Inferior parietal cortex (tissue), 1 donor: ENCODE measurements around the gene BCL2.
"Not testable (repeated sequence)": the region's sequence is repeated elsewhere in the genome, so short reads cannot be mapped to it uniquely, and the experiment has no call there.

ENCODE experiments used
- DNase-seq: peaks from one replicate; pipeline ENCODE4 v3.0.0-alpha.2; 2016; ENCODE audit errors: extremely low spot score

The BCL2 gene

DNA sequence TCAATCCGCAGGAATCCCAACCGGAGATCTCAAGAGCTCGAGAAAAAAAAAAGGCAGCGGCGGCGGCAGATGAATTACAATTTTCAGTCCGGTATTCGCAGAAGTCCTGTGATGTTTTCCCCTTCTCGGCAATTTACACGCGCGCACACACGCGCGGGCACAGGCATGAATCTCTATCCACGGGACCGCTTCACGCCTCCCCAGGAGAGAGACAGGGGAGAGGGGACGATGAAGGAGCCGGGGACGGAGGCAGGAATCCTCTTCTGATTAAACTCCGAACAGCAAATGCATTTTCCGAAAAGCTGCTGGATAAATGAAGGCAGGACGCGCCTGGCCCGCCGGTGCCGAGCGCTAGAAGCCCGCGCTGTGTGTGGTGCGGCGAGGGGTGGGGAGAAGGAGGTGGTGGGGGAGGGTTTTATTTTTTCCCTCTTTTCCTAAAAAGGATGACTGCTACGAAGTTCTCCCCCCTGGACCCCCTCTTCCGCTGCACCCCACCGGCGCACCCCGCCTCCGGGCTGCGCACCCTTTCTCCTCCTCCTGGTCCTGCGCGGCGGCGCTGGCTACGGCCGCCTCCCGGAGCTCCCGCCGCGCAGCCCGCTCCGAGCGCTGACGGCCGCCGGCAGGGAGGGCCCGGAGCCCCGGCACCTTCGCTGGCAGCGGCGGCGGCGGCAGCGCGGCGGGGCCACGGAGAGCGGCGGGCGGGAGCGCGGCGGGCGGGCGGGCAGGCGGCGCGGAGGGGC lies at the start of gene BCL2:
Gene BCL2, minus strand, starts transcription at position 387 of the 740 bp plus-strand sequence.
- peak; percentile 54 for DNase-seq

GRCh38 chr18:63368611-63369010 lies 49.0 kb upstream of the BCL2 start:
- no peak for DNase-seq

- peak; percentile 91 for DNase-seq
Measured at GRCh38 chr18:63367053-63367953, 47.7 kb upstream of the BCL2 start, which contains the start of gene KDSR. TSS of gene KDSR (minus strand) at chr18:63367206. CDS start at chr18:63367118, 88 bp downstream.

DNA sequence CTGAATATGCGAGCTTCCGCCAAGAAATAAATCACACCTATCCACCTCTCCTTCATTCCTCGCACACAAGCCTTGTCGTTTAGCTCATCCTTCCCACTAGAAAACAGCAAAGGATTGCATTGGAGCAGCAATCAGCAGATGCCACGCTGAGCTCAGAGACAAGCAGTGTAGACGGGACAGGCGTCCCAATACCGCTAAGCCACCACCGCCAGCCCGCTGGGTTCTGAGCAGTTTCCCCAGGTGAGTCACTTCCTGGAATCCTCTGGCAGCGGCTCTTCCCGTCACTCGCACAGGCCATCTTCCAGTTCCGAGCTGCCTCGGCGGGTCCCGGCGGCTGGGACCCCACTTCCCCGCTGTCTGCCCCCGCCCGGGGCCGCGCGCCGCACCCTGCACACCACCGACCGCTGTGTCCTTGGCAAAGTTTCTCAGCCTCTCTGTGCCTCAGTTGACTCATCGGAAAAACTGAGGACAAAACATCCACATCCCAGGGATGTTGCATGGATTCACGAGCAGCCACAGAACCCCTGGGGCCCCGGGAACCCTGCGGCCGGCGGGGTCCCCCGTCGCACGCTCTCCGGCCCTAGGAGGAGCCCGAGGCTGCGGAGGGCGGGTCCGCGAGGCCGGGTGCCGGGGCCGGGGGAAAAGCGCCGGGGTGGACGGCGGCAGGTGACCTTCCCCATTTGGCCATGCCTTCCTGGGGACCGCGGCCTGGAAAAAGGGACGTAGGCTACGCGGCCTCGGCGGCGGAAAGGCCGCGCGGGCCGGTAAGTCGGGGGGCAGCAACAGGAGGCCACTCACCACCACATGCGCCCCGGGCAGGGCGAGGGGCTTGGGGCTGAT lies 46.9 kb upstream of the BCL2 start:
- DNase-seq = peak; percentile 33

DNA sequence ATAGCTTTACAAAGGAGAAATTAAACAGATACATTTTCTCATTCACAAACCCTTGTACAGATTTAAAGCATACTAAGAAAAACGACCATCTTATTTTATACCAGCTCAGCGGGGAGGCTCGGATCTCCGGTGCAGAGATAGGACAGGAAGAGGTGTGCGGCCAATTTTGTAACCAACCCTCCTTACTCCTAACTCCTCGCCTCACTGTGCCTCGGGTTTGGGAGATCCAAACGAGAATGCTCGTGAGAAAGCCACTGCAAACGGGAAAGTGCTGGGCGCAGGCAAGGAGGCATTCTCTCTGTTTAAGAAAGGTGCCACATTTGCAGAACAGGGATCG lies 46.3 kb upstream of the BCL2 start:
- DNase-seq = no peak

DNA sequence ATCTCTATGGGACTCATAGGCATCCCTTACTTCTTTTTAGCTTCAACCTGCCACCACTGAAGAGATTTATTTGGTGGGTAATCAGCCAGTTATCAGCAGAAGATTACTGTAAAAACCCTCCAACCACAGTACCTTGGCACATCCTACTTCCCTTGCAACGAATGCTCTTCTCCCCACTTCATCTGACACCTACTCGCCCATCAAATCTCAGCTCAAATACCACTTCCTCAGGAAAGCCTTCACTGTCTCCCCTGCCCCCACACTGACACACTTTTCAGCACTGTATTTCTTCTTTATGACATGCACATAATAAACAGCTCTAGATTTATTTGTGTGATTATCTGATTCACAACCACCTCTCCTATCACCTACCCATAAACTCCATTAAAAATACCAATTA lies 44.4 kb upstream of the BCL2 start:
- DNase-seq = no peak

GRCh38 chr18:63363420-63363819 lies 43.9 kb upstream of the BCL2 start:
- DNase-seq = not testable (repeated sequence)

GRCh38 chr18:63356272-63356896 lies 36.8 kb upstream of the BCL2 start:
- DNase-seq = no peak

DNA sequence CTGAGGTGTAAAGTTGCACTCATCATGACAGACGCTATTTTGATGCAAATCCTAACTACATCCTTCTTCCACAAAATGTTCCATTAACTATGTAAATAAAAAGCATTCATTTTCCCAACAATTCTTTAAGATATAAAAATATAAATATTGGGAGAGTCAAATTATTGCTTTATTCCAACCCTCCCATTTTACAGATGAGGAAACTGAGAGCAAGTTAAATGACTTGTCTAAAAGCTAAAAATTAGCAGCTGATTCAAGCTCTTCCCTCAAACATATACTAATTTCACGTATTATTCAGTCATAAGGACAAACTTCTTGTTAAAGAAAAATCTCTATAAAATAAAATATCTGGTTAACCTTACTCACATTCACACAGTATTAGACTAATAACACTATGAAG lies 30.7 kb upstream of the BCL2 start:
- DNase-seq = no peak

- DNase-seq = no peak
Measured at GRCh38 chr18:63348508-63349136, 29.1 kb upstream of the BCL2 start.

DNA sequence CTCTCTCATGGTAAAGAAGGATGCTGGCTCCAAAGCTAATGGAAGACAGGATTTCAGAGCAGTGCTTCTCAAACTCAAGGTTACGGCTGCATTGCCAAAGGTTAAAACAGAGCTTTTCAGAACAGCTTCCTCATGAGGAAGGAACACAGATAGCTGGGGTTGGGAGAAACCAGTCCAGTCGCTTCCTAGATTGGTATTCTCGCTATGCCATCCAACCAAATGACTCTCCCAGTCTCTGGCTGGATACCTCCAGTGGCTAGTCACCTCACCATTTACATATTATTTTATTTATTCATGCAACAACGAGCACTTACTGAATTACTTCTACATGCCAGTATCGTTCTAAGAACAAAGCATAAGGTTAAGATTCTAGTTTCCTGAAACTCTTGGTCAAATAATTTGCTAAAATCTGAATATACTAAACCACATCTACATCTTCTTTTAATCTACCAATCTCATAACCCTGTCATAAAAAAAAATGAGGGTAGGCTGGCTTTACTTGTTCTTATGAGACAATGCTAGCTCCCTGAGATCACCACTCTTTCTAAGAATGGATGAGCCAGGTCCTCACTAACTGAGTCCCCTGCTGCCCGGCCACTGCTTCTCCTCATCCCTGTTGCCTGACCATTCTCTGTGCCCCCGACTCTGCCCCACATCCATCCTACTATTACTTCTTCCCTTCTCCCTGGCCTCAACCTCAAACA lies 27.1 kb upstream of the BCL2 start:
- no peak for DNase-seq

- DNase-seq = no peak
Measured at GRCh38 chr18:63346031-63346430, 26.5 kb upstream of the BCL2 start.

DNA sequence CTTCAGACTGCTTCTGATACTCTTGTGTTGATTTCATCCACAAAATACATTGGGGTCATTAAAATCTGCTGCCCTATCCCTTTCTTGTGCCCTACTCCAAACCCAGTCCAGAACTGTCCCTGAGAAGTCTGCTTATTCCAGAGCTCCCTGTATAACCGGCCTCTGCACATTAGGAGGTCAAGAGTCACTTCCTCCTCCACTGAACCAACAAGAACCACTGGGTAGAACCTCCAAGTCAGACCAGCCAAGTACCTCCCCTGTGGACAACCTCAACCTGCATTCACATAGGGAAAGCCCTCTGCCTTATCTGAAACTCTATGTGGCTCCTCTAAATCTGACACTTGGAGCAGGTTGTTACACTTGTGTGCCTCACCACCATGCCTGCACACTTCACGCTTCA lies 25.3 kb upstream of the BCL2 start:
- no peak for DNase-seq

DNA sequence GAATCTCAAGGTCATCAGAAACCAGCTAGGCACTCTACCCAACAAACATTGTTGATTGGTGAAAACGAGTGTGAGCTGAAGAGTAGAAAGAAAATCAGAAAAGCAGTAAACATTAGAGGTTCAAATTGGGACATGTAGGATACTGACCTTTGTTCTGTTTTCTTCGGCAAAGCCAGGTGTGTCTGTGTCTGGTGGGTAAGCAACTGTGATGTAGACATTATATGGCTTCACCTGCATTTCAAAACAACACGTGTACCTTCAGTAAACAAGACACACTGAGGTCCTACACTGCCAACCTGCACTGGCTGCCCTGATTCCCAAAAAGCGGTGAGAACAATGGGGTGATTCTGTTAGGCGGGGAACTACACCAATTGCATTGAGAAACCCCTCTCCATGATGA lies 24.7 kb upstream of the BCL2 start:
- DNase-seq = no peak

GRCh38 chr18:63342206-63342605 lies 22.6 kb upstream of the BCL2 start:
- DNase-seq = peak; percentile 23

- peak; percentile 65 for DNase-seq
Measured at GRCh38 chr18:63339920-63340484, 20.4 kb upstream of the BCL2 start.

GRCh38 chr18:63336366-63337099 lies 17.0 kb upstream of the BCL2 start:
- DNase-seq = no peak

- DNase-seq = no peak
Measured at GRCh38 chr18:63331105-63331504, 11.5 kb upstream of the BCL2 start.

GRCh38 chr18:63329431-63330145 lies 10.0 kb upstream of the BCL2 start:
- no peak for DNase-seq
